ENCODE results near the gene ECM2.
"Not testable (repeated sequence)": the region's sequence is repeated elsewhere in the genome, so short reads cannot be mapped to it uniquely, and the experiment has no call there.

Gene ECM2

DNA sequence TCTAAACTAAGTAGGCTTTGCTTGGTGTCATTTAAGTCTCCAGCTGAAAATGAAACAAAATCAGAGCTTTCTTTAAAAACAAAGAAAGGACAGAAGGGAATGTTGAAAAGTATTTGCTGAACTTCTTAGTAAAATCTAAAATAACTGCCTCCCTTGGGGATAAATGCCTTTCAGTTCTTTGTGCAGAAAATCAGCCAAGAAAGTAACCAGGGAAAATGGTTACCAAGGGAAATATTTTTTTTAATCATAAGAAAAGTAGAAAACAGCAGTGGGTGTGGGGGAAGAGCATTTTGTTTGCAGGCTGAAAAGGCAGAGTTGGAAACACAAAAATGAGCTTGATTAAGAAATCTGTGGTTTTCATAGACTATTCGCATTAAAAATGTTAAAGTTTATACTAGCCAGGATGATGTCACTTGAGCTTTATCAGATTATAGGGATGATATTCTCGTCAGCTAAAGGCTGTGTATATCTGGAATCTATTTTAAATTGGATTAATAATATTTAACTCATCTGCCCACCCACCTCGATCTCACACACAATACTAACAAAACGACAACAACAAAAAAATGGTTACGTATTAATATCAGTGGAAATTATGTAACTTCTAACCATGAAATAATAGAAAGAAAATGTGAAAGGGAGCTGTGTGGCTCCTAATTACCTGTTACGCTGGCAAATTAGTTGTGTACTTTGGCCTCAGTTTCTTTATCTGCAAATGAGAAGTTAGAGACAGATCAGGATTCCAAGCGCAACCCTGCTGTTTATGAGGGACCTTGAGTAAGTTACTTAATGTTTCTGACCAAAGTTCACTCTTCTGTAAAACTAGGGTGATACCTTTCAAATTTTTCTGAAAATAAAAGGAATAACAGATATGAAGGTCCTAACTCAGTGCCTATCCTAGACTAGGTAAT is at the start of gene ECM2:
Gene ECM2, minus strand, starts transcription at position 51 of the 911 bp plus-strand sequence. CDS start 13,124 bp downstream, outside the sequence.
- no peak for DNase-seq (ENCODE audit: low read depth)

DNA sequence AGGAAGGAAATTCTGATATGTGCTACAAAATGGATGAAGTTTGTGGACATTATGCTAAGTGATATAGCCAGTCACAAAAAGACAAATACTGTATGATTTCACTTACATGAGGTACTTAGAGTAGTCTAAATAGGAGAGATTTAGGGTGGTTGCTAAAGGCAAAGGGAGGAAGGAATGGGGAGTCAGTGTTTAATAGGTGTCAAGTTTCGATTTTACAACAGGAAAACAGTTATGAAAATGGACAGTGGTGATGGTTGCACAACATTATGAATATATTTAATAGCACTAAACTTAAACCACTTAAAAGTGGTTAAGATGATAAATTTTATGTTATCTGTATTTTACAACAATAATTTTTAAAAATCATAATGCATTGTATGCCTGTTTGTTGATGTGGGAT is 40.4 kb upstream of the ECM2 start:
- DNase-seq (ENCODE audit: low read depth): no peak

DNA sequence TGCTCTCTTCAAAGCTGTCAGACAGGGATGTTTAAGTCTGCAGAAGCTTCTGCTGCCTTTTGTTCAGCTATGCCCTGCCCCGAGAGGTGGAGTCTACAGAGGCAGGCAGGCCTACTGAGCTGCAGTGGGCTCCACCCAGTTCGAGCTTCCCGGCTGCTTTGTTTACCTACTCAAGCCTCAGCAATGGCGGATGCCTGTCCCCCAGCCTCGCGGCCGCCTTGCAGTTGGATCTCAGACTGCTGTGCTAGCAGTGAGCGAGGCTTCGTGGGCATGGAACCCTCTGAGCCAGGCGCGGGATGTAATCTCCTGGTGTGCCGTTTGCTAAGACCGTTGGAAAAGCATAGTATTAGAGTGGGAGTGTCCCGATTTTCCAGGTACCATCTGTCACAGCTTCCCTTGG is 37.8 kb upstream of the ECM2 start:
- not testable (repeated sequence) for DNase-seq (ENCODE audit: low read depth)

DNA sequence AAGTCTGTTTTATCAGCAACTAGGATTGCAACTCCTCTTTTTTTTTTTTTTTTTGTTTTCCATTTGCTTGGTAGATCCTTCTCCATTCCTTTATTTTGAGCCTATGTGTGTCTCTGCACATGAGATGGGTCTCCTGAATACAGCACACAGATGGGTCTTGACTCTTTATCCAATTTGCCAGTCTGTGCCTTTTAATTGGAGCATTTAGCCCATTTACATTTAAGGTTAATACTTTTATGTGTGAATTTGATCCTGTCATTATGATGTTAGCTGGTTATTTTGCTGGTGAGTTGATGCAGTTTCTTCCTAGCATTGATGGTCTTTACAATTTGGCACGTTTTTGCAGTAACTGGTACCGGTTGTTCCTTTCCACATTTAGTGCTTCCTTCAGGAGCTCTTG is 36.1 kb upstream of the ECM2 start:
- not testable (repeated sequence) for DNase-seq (ENCODE audit: low read depth)

DNA sequence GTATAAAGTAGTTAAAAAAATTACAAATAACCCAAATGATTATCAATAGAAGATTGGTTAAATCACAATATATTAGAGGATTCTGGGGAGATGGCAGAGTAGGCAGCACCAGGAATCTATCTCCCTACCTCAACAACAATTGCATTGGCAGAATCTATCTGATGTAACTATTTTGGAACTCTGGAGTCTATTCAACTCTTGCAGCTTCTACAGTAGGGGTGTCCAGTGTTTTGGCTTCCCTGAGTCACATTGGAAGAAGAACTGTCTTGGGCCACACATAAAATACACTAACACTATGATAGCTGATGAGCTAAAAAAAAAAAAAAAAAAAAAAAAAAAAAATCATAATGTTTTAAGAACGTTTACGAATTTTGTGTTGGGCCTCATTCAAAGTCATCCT is 29.2 kb upstream of the ECM2 start:
- DNase-seq (ENCODE audit: low read depth): no peak

DNA sequence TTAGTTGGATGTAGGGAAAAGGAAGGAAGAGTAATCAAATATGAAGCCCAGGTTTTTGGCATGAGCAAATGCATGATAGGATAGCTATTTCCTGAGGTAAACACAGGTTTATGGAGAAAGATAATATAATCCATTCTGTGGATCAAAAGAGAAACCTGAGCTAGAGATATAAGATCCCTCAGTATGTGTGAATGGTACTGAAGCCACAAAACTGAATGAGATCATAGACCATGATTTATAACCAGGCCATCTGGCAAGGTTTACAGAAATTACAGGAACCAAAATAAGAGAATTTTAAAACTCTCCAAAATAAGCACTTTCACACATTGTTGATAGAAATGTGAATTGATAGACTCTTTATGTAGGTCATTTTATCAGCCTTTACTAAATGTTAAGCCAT is 28.7 kb upstream of the ECM2 start:
- no peak for DNase-seq (ENCODE audit: low read depth)

DNA sequence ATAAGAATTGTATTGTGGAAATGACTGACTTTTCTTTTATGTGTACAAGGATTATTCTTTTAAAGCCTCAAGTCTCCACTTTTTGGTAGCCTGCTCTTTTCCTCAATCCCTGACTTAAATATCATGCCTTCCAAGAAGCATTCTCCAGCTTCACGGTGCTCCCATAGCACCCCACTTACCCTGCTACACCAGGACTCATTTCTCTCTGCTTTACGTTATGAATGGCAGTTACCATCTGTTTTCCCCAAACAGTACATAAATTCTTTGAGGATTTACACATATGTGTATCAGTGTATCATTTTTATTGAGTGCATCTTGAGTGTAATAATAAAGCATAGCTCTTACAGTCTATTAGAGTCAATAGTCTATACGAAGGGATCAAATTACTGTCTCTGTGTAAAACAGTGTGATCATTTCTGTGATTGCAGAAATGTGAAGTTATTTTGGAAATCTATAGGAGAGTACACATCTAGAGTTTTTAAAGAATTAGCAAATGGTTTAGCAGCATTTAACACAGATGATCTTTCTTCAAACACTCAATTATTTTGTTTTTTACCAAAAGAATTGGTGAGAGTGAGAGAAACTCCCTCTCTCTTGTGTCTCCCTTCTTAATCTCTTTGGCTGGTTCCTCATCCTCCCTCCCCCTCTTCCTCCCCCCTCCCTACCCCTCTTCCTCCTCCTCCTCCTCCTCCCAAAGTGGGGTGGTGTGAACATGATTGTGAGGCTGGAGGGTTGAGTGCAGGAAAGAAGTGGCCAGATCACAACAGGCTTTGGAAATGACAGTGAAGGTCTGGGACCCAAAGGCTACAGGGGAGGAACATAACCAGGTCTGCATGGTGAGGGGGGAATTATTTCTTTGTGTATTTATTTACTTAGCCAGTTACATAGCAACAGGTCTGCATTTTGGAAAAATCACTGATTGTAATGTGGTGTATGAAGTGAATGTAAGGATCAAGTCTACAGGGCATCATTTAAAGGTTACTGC is 27.6 kb upstream of the ECM2 start:
- no peak for DNase-seq (ENCODE audit: low read depth)

DNA sequence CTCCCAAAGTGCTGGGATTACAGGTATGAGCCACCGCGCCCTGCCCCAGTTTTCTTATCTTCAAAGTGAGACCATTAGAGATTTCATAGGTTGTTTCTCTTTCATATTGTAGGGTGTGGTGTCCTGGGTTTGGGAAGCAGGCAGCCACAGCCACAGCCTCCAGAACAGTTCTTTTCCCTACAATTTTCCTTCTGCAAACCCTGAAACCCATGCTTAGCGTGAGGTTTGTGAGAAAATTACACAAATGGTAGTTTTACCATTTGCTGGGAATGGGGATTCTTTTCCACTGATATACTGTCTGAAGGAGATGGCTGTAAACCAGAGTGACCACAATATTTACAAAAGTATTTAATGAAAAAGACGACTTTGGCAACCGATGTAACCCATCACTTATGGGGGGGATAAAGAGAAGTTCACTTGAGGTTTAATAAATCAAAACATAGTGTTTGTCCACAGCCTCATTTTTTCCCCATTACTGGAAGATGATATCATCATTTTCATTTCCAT is 26.7 kb upstream of the ECM2 start:
- no peak for DNase-seq (ENCODE audit: low read depth)

DNA sequence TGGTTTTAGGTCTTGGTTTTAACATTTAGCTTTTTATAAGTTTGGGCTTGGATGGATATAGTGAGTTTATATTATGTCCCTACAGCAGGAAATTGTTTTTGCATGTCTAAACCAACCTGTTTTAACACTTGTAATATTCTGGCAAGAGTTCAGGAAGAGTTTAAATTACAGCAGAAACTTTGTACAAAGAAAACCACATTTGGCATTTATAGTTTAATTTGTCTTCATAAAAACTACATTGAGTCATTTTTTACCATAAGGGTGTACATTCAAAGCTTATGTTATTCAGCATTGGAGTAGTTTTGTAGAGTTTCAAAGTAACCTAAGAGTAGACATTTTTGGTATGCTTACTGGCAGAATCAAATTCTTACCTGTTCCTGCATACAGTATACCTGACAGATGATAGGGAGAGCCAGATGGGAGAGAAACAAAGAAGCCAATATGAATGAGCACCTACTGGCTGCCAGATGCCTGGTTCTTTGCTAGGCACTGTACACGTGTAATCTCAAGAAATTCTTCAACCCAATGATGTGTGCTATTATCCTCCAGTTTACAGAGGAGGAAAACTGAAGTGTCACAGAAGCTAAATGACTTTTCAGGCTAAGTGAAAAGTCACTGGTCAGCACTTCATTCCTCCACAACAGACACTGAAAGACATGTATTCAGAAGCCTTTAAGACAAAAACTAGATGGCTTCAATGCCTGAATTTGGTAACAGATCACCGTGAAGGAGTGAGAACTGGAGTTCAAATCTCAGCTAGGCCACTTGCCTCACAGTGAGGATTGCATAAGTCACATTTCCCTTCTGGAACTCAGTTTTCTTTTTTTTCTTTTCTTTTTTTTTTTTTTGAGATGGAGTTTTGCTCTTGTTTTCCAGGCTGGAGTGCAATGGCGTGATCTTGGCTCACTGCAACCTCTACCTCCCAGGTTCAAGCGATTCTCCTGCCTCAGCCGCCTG is 25.9 kb upstream of the ECM2 start:
- DNase-seq (ENCODE audit: low read depth): no peak

DNA sequence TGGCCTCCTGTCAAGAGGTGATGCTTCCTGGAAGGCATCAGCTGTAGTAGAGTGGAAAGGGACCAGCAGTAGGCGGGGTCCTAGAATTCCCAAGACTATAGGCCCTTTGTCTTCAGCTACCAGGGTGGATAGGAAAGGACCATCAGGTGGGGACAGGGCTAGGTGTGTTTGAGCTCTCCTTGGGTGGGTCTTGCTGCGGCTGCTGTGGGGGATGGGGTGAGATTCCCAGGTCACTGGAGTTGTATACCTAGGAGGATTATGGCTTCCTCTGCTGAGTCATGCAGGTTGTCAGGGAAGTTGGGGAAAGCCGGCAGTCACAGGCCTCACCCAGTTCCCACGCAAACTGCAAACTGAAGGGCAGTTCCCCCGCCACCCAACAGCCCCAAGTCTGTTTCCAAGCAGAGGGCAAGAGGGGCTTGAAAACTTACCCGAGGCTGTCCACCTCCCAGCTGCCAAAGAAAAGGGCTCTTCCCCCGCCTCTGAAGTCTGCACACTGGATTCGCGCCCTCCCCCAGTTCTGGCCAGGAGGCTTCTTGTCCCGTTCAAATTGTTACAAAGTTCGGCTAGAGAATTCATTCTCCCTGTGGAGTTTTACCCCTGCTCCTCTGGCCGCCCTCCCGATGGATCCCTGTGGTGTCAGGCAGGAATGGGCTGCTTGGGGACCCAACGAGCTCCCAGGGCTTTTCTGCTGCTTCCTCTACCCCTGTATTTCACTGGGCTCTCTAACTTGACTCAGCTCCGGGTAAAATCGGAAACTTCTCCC is 23.0 kb upstream of the ECM2 start:
- DNase-seq (ENCODE audit: low read depth): no peak

DNA sequence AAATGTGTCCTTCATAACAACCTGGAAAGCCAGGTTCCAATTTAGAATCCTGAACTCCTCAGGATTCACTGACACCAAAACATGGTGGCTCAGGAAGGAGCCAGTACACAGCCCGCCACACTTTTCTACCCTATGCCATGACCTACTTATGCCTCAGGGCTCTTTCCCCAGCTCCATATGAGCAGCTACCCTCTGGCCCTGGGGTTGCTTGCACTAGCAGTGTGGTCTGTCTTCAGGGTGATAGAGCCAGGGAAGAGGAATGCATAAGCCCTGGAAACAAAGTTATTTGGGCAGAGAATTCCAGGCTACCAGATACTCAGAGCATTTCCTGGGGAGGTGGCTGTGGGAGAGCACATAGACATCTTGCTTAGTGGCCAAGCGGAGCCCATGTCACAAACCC is 15.0 kb upstream of the ECM2 start:
- no peak for DNase-seq (ENCODE audit: low read depth)

DNA sequence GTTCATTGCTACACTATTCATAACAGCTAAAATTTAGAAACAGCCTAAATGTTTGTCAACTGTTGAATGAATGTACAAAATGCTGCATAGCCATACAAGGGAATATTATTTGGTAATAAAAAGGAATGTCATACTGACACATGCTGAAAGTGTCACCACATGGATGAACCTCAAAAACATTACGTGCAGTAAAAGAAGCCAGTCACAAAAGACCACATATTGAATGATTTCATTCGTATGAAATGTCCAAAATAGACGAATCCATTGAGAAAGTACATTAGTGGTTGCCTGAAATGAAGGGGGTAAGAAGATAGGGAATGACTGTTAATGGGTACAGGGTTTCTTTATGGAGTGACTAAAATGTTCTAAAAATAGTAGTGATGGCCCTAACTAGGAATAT is 11.6 kb upstream of the ECM2 start:
- no peak for DNase-seq (ENCODE audit: low read depth)

DNA sequence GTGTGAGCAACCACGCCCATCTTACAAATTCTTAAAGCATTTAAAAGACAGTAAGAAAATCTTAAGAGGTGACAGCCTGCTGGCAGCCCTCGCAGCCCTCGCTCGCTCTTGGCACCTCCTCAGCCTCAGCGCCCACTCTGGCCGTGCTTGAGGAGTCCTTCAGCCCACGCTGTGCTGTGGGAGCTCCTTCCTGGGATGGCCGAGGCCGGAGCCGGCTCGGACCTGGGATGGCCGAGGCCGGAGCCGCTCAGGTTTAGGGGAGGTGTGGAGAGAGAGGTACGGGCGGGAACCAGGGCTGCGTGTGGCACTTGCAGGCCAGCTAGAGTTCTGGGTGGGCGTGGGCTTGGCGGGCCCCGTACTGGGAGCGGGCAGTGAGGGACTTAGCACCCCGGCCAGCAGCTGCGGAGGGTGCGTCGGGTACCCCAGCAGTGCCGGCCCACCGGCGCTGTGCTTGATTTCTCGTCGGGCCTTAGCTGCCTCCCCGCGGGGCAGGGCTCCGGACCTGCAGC is 9.3 kb upstream of the ECM2 start:
- DNase-seq (ENCODE audit: low read depth): no peak

DNA sequence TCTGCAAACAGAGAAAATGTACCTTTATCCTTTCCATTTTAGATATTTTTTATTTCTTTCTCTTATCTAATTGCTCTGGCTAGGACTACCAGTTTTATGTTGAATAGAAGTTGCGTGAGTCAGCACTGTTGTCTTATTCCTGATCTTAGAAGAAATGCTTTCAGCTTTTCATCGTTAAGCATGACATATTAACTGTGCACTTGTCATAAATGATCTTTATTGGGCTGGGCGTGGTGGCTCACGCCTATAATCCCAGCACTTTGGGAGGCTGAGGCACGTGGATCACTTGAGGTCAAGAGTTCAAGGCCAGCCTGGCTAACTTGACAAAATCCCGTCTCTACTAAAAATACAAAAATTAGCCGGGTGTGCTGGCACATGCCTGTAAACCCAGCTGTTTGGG is 8.2 kb upstream of the ECM2 start:
- DNase-seq (ENCODE audit: low read depth): no peak

DNA sequence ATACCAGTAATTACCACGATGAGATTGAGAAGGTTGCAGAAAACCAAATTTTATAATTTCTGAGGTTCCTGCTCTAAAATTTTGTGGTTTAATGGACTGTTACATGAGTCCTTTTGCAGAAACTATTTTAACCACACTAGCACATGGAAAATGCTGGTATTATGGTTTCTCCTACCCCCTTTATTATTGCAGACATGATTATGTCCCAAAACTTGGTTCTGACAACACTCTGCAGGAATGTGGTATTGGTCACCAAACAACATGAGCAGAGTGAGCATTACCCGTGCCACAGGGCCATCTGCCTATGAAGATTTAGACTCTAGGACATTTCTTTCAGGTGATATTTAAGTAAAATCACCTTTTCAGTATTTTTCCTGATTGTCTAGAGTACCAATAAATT is 2.8 kb upstream of the ECM2 start:
- DNase-seq (ENCODE audit: low read depth): no peak

DNA sequence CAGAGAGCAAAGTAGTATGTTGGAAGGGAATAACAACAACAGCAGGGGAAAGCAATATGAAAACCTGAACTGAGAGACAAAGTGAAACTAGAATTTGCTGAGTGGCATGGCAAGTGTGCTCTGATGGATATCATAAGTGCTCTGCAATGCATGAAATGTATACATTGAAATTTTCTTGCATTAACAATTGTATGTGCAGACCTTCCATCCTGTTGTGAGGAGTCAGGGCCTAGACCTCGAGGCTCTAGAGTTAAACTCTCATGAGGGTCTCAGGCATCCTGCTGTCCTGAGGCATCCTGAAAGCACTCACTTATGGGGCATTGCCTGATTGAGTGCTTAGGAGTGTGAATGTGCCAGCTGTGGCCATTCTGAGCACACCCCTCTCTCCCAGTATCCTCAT is 1.1 kb downstream of the ECM2 start:
- DNase-seq (ENCODE audit: low read depth): no peak

DNA sequence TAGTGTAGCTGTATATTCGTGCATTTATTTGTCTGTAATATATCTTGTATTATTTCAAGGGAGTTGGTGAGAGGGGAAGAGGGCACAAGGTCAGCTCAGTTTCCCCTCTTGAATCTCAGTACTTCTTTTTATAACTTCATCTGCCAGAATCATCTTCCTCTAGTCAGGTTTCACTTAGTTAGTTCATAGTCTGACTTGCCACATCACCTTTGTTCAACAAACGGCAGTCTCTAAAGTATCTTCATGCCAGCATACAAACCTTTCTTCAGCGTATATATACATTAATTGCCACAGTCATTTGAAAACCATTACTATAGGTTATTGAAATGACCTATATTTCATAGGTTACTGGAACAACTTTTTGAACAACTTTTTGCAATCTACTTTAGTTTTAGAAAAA is 1.6 kb downstream of the ECM2 start:
- DNase-seq (ENCODE audit: low read depth): no peak

DNA sequence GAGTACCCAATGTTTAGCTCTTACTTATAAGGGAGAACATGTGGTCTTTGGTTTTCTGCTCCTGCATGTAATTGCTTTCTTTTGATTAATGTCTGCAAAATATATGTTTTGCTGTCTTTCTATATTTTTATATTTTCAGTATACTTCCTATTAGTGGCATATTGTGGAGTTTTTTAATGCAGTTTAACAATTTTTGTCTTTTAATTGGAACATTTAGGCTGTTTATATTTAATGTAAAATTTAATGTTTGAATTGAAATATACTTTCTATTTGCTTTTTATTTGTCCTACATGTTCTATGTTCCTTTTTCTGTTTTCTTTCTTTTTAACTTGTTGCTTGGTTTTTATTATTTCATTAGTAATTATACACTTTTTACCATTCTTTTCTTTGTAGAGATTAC is 4.9 kb downstream of the ECM2 start:
- no peak for DNase-seq (ENCODE audit: low read depth)

DNA sequence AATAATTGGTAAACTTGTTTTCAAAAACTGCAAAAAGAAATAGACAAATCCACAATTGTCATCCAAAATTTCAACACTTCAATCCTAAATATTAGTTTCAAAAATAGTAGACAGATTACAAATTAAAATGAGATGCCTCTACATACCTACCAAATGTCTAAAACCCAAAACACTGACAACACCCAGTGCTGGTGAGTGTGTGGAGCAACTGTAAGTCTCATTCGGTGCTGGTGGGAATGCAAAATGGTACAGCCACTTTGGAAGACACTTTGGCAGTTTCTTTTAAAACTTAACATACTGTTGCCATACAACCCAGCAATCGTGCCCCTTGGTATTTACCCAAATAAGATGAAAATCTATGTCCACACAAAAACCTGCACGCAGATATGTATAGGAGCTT is 6.7 kb downstream of the ECM2 start:
- no peak for DNase-seq (ENCODE audit: low read depth)

DNA sequence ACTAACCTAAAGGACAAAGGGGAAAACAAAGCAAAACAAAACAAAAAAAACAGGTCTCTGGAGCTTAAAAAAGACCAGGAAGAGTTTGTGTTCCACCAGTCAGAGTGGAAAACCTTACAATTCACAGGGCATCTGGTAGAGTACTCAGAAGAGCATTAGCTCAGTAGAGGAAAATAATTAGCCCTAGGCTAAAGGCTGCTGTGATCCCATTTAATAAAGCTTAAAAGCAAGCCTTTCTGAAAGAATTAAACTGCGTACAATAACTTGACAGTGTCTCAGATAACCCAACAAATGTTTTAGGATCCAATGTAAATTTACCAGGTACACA is 7.3 kb downstream of the ECM2 start:
- no peak for DNase-seq (ENCODE audit: low read depth)
